HG03460 (cell line): Measurements from ENCODE around the gene PDZD7.

ENCODE experiments used
- ATAC-seq: cut with Tn5 transposase; IDR thresholded peaks from one replicate; pipeline ENCODE4 v1.9.1; 2021; ENCODE audit not compliant: unreplicated experiment

PDZD7 gene

GRCh38 chr10:101031128-101031795 lies at the start of gene PDZD7, which contains the start of gene SFXN3:
Gene PDZD7 (minus strand): TSS chr10:101031129. CDS start chr10:101030219, 910 bp downstream.
Gene SFXN3 (plus strand): TSS chr10:101031234. CDS start chr10:101034695, 3,461 bp downstream.
- ATAC-seq, result peak; percentile 89

GRCh38 chr10:101079874-101080273 lies 48.9 kb upstream of the PDZD7 start:
- ATAC-seq, result no peak

- no peak for ATAC-seq
These were observed 45.7 kb upstream of the PDZD7 start for GRCh38 chr10:101076630-101077029.

GRCh38 chr10:101075775-101076174 lies 44.8 kb upstream of the PDZD7 start:
- no peak for ATAC-seq

- no peak for ATAC-seq
These were observed 42.7 kb upstream of the PDZD7 start for GRCh38 chr10:101073631-101074030.

- no peak for ATAC-seq
These were observed 42.0 kb upstream of the PDZD7 start for GRCh38 chr10:101072923-101073322.

GRCh38 chr10:101071885-101072433 lies 41.0 kb upstream of the PDZD7 start:
- no peak for ATAC-seq

- ATAC-seq, result no peak
These were observed 40.4 kb upstream of the PDZD7 start for GRCh38 chr10:101071267-101071884.

- ATAC-seq, result no peak
These were observed 39.2 kb upstream of the PDZD7 start for GRCh38 chr10:101070098-101070497.

- no peak for ATAC-seq
These were observed 38.5 kb upstream of the PDZD7 start for GRCh38 chr10:101069441-101069840.

GRCh38 chr10:101067356-101068083 lies 36.6 kb upstream of the PDZD7 start:
- peak; percentile 43 for ATAC-seq

GRCh38 chr10:101066896-101067355 lies 36.0 kb upstream of the PDZD7 start:
- ATAC-seq, result no peak

GRCh38 chr10:101066146-101066895 lies 35.4 kb upstream of the PDZD7 start:
- no peak for ATAC-seq

GRCh38 chr10:101065481-101066145 lies 34.7 kb upstream of the PDZD7 start:
- ATAC-seq, result no peak

- ATAC-seq, result no peak
These were observed 33.6 kb upstream of the PDZD7 start for GRCh38 chr10:101064415-101065030.

- no peak for ATAC-seq
These were observed 32.9 kb upstream of the PDZD7 start for GRCh38 chr10:101063548-101064414.

GRCh38 chr10:101063050-101063525 lies 32.2 kb upstream of the PDZD7 start:
- no peak for ATAC-seq

- ATAC-seq, result peak; percentile 22
These were observed 31.5 kb upstream of the PDZD7 start for GRCh38 chr10:101062232-101063049.
